OCI-LY3 (cell line): ENCODE measurements around the gene DBX2.

Source experiments
- H2AFZ ChIP-seq: fragments of 200-600, 300-600 bp; shearing (Covaris generic); 2 replicates; pipeline ENCODE4 v1.6.0; 2014; ENCODE audit warnings: antibody characterized with exemption, low read depth, low read length
- H3K27ac ChIP-seq: fragments of 200-600, 300-600 bp; sonication (generic); 2 replicates; pipeline ENCODE4 v1.5.1; 2014; ENCODE audit warnings: mild to moderate bottlenecking, low read length, moderate library complexity, mixed read lengths
- H3K27me3 ChIP-seq: fragments of 200-600, 300-600 bp; sonication (generic); 2 replicates; pipeline ENCODE4 v1.6.1; 2014; ENCODE audit warnings: low read depth, low read length, mixed read lengths
- H3K36me3 ChIP-seq: fragments of 200-600, 300-600 bp; sonication (generic); replicated peaks from 2 replicates; pipeline ENCODE3; 2014; ENCODE audit warnings: low read depth, low read length, mixed read lengths
- H3K4me1 ChIP-seq: fragments of 300-600, 200-600 bp; sonication (generic); 2 replicates; pipeline ENCODE4 v1.6.1; 2014; ENCODE audit warnings: low read length, mixed read lengths
- H3K4me2 ChIP-seq: fragments of 200-600, 300-600 bp; sonication (generic); 2 replicates; pipeline ENCODE4 v1.6.1; 2014; ENCODE audit warnings: low read length, mixed read lengths
- H3K4me3 ChIP-seq: fragments of 300-600, 200-600 bp; sonication (generic); 2 replicates; pipeline ENCODE4 v1.5.1; 2014; ENCODE audit warnings: antibody characterized with exemption, mild to moderate bottlenecking, low read length, moderate library complexity
- H3K79me2 ChIP-seq: fragments of 300-600, 200-600 bp; shearing (Covaris generic); 2 replicates; pipeline ENCODE4 v1.6.1; 2014; ENCODE audit warnings: mild to moderate bottlenecking, low read length, mixed read lengths
- H3K9ac ChIP-seq: fragments of 300-600, 200-600 bp; shearing (Covaris generic); 2 replicates; pipeline ENCODE4 v1.6.0; 2014; ENCODE audit warnings: mild to moderate bottlenecking, low read length, moderate library complexity
- H3K9me3 ChIP-seq: fragments of 200-600, 300-600 bp; shearing (Covaris generic); 2 replicates; pipeline ENCODE4 v1.6.1; 2014; ENCODE audit warnings: low read length, mixed read lengths; ENCODE audit not compliant: insufficient read depth
- H4K20me1 ChIP-seq: fragments of 200-600, 300-600 bp; sonication (generic); 2 replicates; pipeline ENCODE4 v1.6.1; 2016; ENCODE audit warnings: low read length, mixed read lengths; ENCODE audit not compliant: insufficient read depth
- CTCF ChIP-seq: fragments of 200-600, 300-600 bp; sonication (generic); IDR thresholded peaks from 2 replicates; pipeline ENCODE4 v1.5.1; 2014; ENCODE audit warnings: antibody characterized with exemption, low read length, low read depth
- EZH2phosphoT487 ChIP-seq: fragments of 200-600 bp; shearing (Covaris generic); IDR thresholded peaks from 2 replicates; pipeline ENCODE4 v1.6.1; 2018; ENCODE audit warnings: antibody characterized with exemption, mixed run types, low read depth

DBX2 gene

GRCh38 chr12:45076417-45077026, 25.6 kb upstream of the DBX2 start:
- no peak overlapping the region for H2AFZ ChIP-seq
- peaks cover 24% of the 10 kb centered on the region for H3K4me1 ChIP-seq
- no peaks in the 10 kb centered on the region for H3K36me3 ChIP-seq
- no peaks in the 10 kb centered on the region for H4K20me1 ChIP-seq
- no peaks in the 10 kb centered on the region for H3K9me3 ChIP-seq
- no peak overlapping the region for H3K27ac ChIP-seq
- H3K4me2 ChIP-seq, result no peak overlapping the region
- H3K27me3 ChIP-seq, result no peaks in the 10 kb centered on the region
- H3K9ac ChIP-seq, result no peak overlapping the region
- no peaks in the 10 kb centered on the region for H3K79me2 ChIP-seq
- TF ChIP-seq CTCF (no peak), EZH2phosphoT487 (no peak)
- H3K4me3 ChIP-seq, result no peak overlapping the region

- Histone ChIP-seq H2AFZ (no peak overlapping the region), H3K79me2 (no peaks in the 10 kb centered on the region), H3K4me3 (no peak overlapping the region), H3K9ac (no peak overlapping the region), H4K20me1 (no peaks in the 10 kb centered on the region), H3K27me3 (no peaks in the 10 kb centered on the region), H3K9me3 (no peaks in the 10 kb centered on the region), H3K36me3 (no peaks in the 10 kb centered on the region), H3K4me1 (peaks cover 24% of the 10 kb centered on the region), H3K27ac (no peak overlapping the region), H3K4me2 (no peak overlapping the region)
- TF ChIP-seq EZH2phosphoT487, result no peak
- TF ChIP-seq CTCF, result no peak
These were observed 24.8 kb upstream of the DBX2 start for GRCh38 chr12:45075587-45076282.

- no peak overlapping the region for H3K4me3 ChIP-seq
- no peak overlapping the region for H3K4me2 ChIP-seq
- H3K9me3 ChIP-seq, result no peaks in the 10 kb centered on the region
- H3K36me3 ChIP-seq, result no peaks in the 10 kb centered on the region
- H3K27ac ChIP-seq, result no peak overlapping the region
- H2AFZ ChIP-seq, result no peak overlapping the region
- TF ChIP-seq EZH2phosphoT487, result no peak
- no peak for TF ChIP-seq CTCF
- H3K79me2 ChIP-seq, result no peaks in the 10 kb centered on the region
- H3K4me1 ChIP-seq, result no peaks in the 10 kb centered on the region
- H3K9ac ChIP-seq, result no peak overlapping the region
- no peaks in the 10 kb centered on the region for H4K20me1 ChIP-seq
- H3K27me3 ChIP-seq, result no peaks in the 10 kb centered on the region
These were observed 14.3 kb upstream of the DBX2 start for GRCh38 chr12:45065125-45065626.

GRCh38 chr12:45060976-45061375, 10.1 kb upstream of the DBX2 start:
- H3K4me1 ChIP-seq, result no peaks in the 10 kb centered on the region
- no peak overlapping the region for H3K27ac ChIP-seq
- H3K36me3 ChIP-seq, result no peaks in the 10 kb centered on the region
- no peak overlapping the region for H3K9ac ChIP-seq
- no peaks in the 10 kb centered on the region for H3K9me3 ChIP-seq
- H3K4me2 ChIP-seq, result no peak overlapping the region
- H3K79me2 ChIP-seq, result no peaks in the 10 kb centered on the region
- H3K4me3 ChIP-seq, result no peak overlapping the region
- TF ChIP-seq EZH2phosphoT487 (no peak), CTCF (no peak)
- no peaks in the 10 kb centered on the region for H3K27me3 ChIP-seq
- no peaks in the 10 kb centered on the region for H4K20me1 ChIP-seq
- H2AFZ ChIP-seq, result no peak overlapping the region
